Keratinocyte (primary cell): Measurements from ENCODE around the gene TTC28.

Source experiments
- EZH2 ChIP-seq: IDR thresholded peaks from one replicate; pipeline ENCODE4 v1.6.1; 2012; ENCODE audit warnings: inconsistent platforms, mild to moderate bottlenecking, low read length, moderate library complexity
- TF ChIP-seq, protein P1 (sequence below), 3 experiments: IDR thresholded peaks in 1 of 3; conservative IDR thresholded peaks in 1 of 3; optimal IDR thresholded peaks in 1 of 3; 2 replicates in 2 of 3; 3 replicates in 1 of 3; pipeline versions ENCODE3 to v1.5.1; 2011; ENCODE audit warnings: low read length in 3 of 3, mild to moderate bottlenecking in 3 of 3, moderate library complexity in 2 of 3, control low read depth in 1 of 3, inconsistent platforms in 1 of 3; ENCODE audit not compliant: insufficient read depth in 2 of 3; ENCODE audit errors: extremely low read depth in 1 of 3

DNA sequence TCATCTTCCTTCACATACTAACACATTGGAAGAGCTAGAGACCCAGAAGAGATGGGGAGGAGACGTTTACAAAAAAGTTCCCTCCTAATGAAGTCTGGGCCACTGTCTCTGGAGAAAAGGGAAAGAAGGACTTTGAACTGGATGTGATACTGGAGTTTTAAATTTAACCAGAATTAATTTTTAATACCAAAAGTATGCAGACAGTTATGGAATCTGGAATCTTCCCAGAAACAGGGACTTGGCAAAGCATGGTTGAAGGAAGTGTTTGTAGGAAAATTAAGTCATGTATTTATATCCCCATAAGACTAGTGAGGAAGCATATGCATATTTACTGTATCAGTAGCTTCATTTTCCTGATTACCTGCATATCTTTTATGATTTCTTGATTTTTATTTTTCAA is 215.5 kb downstream of the TTC28 start:
- TF ChIP-seq, protein P1, sequence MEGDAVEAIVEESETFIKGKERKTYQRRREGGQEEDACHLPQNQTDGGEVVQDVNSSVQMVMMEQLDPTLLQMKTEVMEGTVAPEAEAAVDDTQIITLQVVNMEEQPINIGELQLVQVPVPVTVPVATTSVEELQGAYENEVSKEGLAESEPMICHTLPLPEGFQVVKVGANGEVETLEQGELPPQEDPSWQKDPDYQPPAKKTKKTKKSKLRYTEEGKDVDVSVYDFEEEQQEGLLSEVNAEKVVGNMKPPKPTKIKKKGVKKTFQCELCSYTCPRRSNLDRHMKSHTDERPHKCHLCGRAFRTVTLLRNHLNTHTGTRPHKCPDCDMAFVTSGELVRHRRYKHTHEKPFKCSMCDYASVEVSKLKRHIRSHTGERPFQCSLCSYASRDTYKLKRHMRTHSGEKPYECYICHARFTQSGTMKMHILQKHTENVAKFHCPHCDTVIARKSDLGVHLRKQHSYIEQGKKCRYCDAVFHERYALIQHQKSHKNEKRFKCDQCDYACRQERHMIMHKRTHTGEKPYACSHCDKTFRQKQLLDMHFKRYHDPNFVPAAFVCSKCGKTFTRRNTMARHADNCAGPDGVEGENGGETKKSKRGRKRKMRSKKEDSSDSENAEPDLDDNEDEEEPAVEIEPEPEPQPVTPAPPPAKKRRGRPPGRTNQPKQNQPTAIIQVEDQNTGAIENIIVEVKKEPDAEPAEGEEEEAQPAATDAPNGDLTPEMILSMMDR (optimal IDR thresholded peaks at IDR 0.05 in 1 of 3, IDR thresholded peaks at IDR 0.05 in 1 of 3, conservative IDR thresholded peaks at IDR 0.05 in 1 of 3; ENCODE audit: extremely low read depth in 1 of 3, insufficient read depth in 2 of 3, low read length in 3 of 3), result no peak
- no peak for TF ChIP-seq EZH2
